Neural cell (in vitro differentiated cells): ENCODE results near the gene CLK3. TPM values are rescaled to one million over a fixed set of nuclear protein-coding genes. Genes with fewer than 3 reads are reported as not detected.

Experiments used
- H2AFZ ChIP-seq: fragments of 200-600, 300-800 bp; sonication (generic), shearing (Covaris generic); 2 replicates; pipeline ENCODE4 v1.6.0; 2014; ENCODE audit warnings: low read depth, mild to moderate bottlenecking, antibody characterized with exemption, low read length, moderate library complexity
- H3F3A ChIP-seq: fragments of 200-600 bp; shearing (Covaris generic); 2 replicates; pipeline ENCODE4 v1.6.1; 2016; ENCODE audit warnings: mild to moderate bottlenecking, moderate library complexity, mixed read lengths, antibody characterized with exemption, low read length; ENCODE audit not compliant: insufficient read depth, poor library complexity, severe bottlenecking
- H3K27ac ChIP-seq: fragments of 200-600, 300-800 bp; sonication (generic), shearing (Covaris generic); 2 replicates; pipeline ENCODE4 v1.5.1; 2014; ENCODE audit warnings: mild to moderate bottlenecking, low read length, moderate library complexity
- H3K27me3 ChIP-seq: fragments of 300-800, 200-600 bp; sonication (generic), shearing (Covaris generic); 2 replicates; pipeline ENCODE4 v1.6.0; 2014; ENCODE audit warnings: mild to moderate bottlenecking, low read depth, low read length, moderate library complexity; ENCODE audit not compliant: insufficient read depth
- H3K36me3 ChIP-seq: fragments of 300-800, 200-600 bp; sonication (generic), shearing (Covaris generic); 2 replicates; pipeline ENCODE4 v1.5.1; 2014; ENCODE audit warnings: mild to moderate bottlenecking, antibody characterized with exemption, low read length, moderate library complexity; ENCODE audit not compliant: insufficient read depth
- H3K4me2 ChIP-seq: fragments of 300-800, 200-600 bp; sonication (generic), shearing (Covaris generic); 2 replicates; pipeline ENCODE4 v1.6.0; 2014; ENCODE audit warnings: mild to moderate bottlenecking, low read length
- H3K4me3 ChIP-seq: fragments of 300-800, 200-600 bp; sonication (generic), shearing (Covaris generic); 2 replicates; pipeline ENCODE4 v1.5.1; 2014; ENCODE audit warnings: mild to moderate bottlenecking, low read length, moderate library complexity
- H3K79me2 ChIP-seq: fragments of 200-600 bp; shearing (Covaris generic); replicated peaks from 2 replicates; pipeline ENCODE4 v1.6.0; 2014; ENCODE audit warnings: mild to moderate bottlenecking, low read length, moderate library complexity; ENCODE audit not compliant: insufficient read depth
- H3K9ac ChIP-seq: fragments of 300-800, 200-600 bp; sonication (generic), shearing (Covaris generic); 2 replicates; pipeline ENCODE4 v1.6.1; 2016; ENCODE audit warnings: mild to moderate bottlenecking, low read length, mixed read lengths
- H3K9me2 ChIP-seq: fragments of 200-600 bp; shearing (Covaris generic); 2 replicates; pipeline ENCODE4 v1.6.1; 2016; ENCODE audit warnings: mild to moderate bottlenecking, low read length, mixed read lengths; ENCODE audit not compliant: insufficient read depth
- H3K9me3 ChIP-seq: fragments of 200-600, 300-800 bp; sonication (generic), shearing (Covaris generic); 2 replicates; pipeline ENCODE4 v1.6.1; 2016; ENCODE audit warnings: mild to moderate bottlenecking, mixed run types, low read length, moderate library complexity, mixed read lengths
- H4K20me1 ChIP-seq: fragments of 200-600 bp; shearing (Covaris generic); 2 replicates; pipeline ENCODE4 v1.6.1; 2016; ENCODE audit warnings: mild to moderate bottlenecking, mixed run types; ENCODE audit not compliant: insufficient read depth
- CTCF ChIP-seq: fragments of 450-650 bp; IDR thresholded peaks from 2 replicates; pipeline ENCODE4 v1.5.1; 2014; ENCODE audit warnings: antibody characterized with exemption, mild to moderate bottlenecking, moderate library complexity; ENCODE audit not compliant: poor library complexity, severe bottlenecking
- EP300 ChIP-seq: fragments of 450-650 bp; conservative IDR thresholded peaks from 2 replicates; pipeline ENCODE4 v1.6.1; 2014; ENCODE audit warnings: antibody characterized with exemption, mild to moderate bottlenecking, moderate library complexity; ENCODE audit not compliant: poor library complexity, severe bottlenecking
- EZH2 ChIP-seq: fragments of 200-600, 300-800 bp; shearing (Covaris generic), sonication (generic); IDR thresholded peaks from 2 replicates; pipeline ENCODE4 v1.6.1; 2014; ENCODE audit warnings: antibody characterized with exemption, low read length, borderline replicate concordance, mild to moderate bottlenecking; ENCODE audit not compliant: insufficient read depth, poor library complexity, severe bottlenecking
- MXI1 ChIP-seq: fragments of 450-650 bp; conservative IDR thresholded peaks from 2 replicates; pipeline ENCODE4 v1.6.1; 2014; ENCODE audit warnings: antibody characterized with exemption, mild to moderate bottlenecking; ENCODE audit not compliant: poor library complexity, severe bottlenecking
- POLR2AphosphoS5 ChIP-seq: IDR thresholded peaks from 2 replicates; pipeline ENCODE4 v1.6.1; 2012
- RAD21 ChIP-seq: fragments of 450-650 bp; conservative IDR thresholded peaks from 2 replicates; pipeline ENCODE4 v1.6.1; 2014; ENCODE audit warnings: antibody characterized with exemption, mild to moderate bottlenecking, moderate library complexity
- REST ChIP-seq: IDR thresholded peaks from 2 replicates; pipeline ENCODE4 v1.6.1; 2012; ENCODE audit warnings: borderline replicate concordance
- SMC3 ChIP-seq: fragments of 450-650 bp; conservative IDR thresholded peaks from 2 replicates; pipeline ENCODE4 v1.6.1; 2014; ENCODE audit warnings: antibody characterized with exemption, mild to moderate bottlenecking, moderate library complexity; ENCODE audit not compliant: poor library complexity
- TAF1 ChIP-seq: IDR thresholded peaks from 2 replicates; pipeline ENCODE4 v1.6.1; 2012; ENCODE audit warnings: low read depth
- polyA plus RNA-seq: library from polyadenylated mRNA; depleted of rRNA; stranded (reverse); fragments of >200 nt; gene quantifications from 2 replicates; pipeline ENCODE4 v1.2.3, GENCODE V29; 2014

The CLK3 gene
- polyA plus RNA-seq, 1 donor from 2014 or later = 88.3 TPM

- Histone ChIP-seq H3K27me3 (no peaks in the 10 kb centered on the region), H4K20me1 (no peaks in the 10 kb centered on the region), H3K9me2 (no peaks in the 10 kb centered on the region), H3K36me3 (no peaks in the 10 kb centered on the region), H3K9me3 (no peaks in the 10 kb centered on the region), H3K4me2 (no peak overlapping the region), H3F3A (no peaks in the 10 kb centered on the region), H3K4me3 (no peak overlapping the region), H3K9ac (no peak overlapping the region), H3K27ac (no peak overlapping the region), H2AFZ (no peak overlapping the region), H3K79me2 (no peaks in the 10 kb centered on the region)
- no peak for TF ChIP-seq MXI1
- TF ChIP-seq POLR2AphosphoS5 = no peak
- TF ChIP-seq SMC3 = no peak
- no peak for TF ChIP-seq EP300
- no peak for TF ChIP-seq TAF1
- TF ChIP-seq REST = no peak
- no peak for TF ChIP-seq CTCF
- TF ChIP-seq RAD21 = no peak
- no peak for TF ChIP-seq EZH2
These were observed 12.4 kb upstream of the CLK3 start for GRCh38 chr15:74603026-74603788.

GRCh38 chr15:74603789-74604705, 11.6 kb upstream of the CLK3 start:
- Histone ChIP-seq H3K79me2 (no peaks in the 10 kb centered on the region), H3F3A (no peaks in the 10 kb centered on the region), H3K27ac (no peak overlapping the region), H2AFZ (no peak overlapping the region), H4K20me1 (no peaks in the 10 kb centered on the region), H3K9ac (no peak overlapping the region), H3K9me3 (no peaks in the 10 kb centered on the region), H3K27me3 (no peaks in the 10 kb centered on the region), H3K4me2 (no peak overlapping the region), H3K4me3 (no peak overlapping the region), H3K36me3 (no peaks in the 10 kb centered on the region), H3K9me2 (no peaks in the 10 kb centered on the region)
- TF ChIP-seq MXI1 = no peak
- TF ChIP-seq REST = no peak
- no peak for TF ChIP-seq RAD21
- no peak for TF ChIP-seq CTCF
- TF ChIP-seq EZH2 = no peak
- TF ChIP-seq TAF1 = no peak
- TF ChIP-seq SMC3 = no peak
- TF ChIP-seq EP300 = no peak
- no peak for TF ChIP-seq POLR2AphosphoS5
